H54 (cell line): Measurements from ENCODE around the gene SKI.

ENCODE experiments used
- DNase-seq: peaks from one replicate; pipeline ENCODE4 v3.0.0; 2011; ENCODE audit warnings: low spot score, mixed read lengths; ENCODE audit not compliant: insufficient read length
- FAIRE-seq: peaks from 3 replicates; lab custom pipeline; 2011; peaks lifted over from hg19 to GRCh38; lab: Jason Lieb, UNC
- POLR2A ChIP-seq: IDR thresholded peaks from 2 replicates; pipeline ENCODE4 v1.6.1; 2011; ENCODE audit warnings: low read depth, mild to moderate bottlenecking, low read length

Gene SKI

GRCh38 chr1:2275796-2276536 is 47.8 kb downstream of the SKI start:
- no peak for DNase-seq
- no peak for FAIRE-seq
- TF ChIP-seq POLR2A, result no peak

- TF ChIP-seq POLR2A, result no peak
- no peak for FAIRE-seq
- DNase-seq, result no peak
Measured at GRCh38 chr1:2276803-2277580, 48.9 kb downstream of the SKI start.

- FAIRE-seq (no peak), DNase-seq (no peak)
- TF ChIP-seq POLR2A, result no peak
Measured at GRCh38 chr1:2277741-2278488, 49.8 kb downstream of the SKI start.

GRCh38 chr1:2278591-2279209 is 50.6 kb downstream of the SKI start:
- TF ChIP-seq POLR2A, result no peak
- DNase-seq, result no peak
- no peak for FAIRE-seq

- FAIRE-seq (no peak), DNase-seq (no peak)
- no peak for TF ChIP-seq POLR2A
Measured at GRCh38 chr1:2279210-2279639, 51.1 kb downstream of the SKI start.

GRCh38 chr1:2279817-2280216 is 51.7 kb downstream of the SKI start:
- FAIRE-seq, result no peak
- no peak for DNase-seq
- no peak for TF ChIP-seq POLR2A

- no peak for TF ChIP-seq POLR2A
- no peak for FAIRE-seq
Measured at GRCh38 chr1:2282556-2283270, 54.6 kb downstream of the SKI start.

GRCh38 chr1:2283371-2283990 is 55.4 kb downstream of the SKI start:
- no peak for DNase-seq
- TF ChIP-seq POLR2A, result no peak

More at GRCh38 chr1:2282556-2283270, 54.6 kb downstream of the SKI start:
- no peak for DNase-seq

GRCh38 chr1:2283991-2284895 is 56.1 kb downstream of the SKI start:
- DNase-seq, result no peak
- no peak for FAIRE-seq

More at GRCh38 chr1:2283371-2283990, 55.4 kb downstream of the SKI start:
- FAIRE-seq, result no peak

GRCh38 chr1:2284932-2285331 is 56.8 kb downstream of the SKI start:
- no peak for DNase-seq
- no peak for TF ChIP-seq POLR2A
- no peak for FAIRE-seq

More at GRCh38 chr1:2283991-2284895, 56.1 kb downstream of the SKI start:
- TF ChIP-seq POLR2A, result no peak

- FAIRE-seq (no peak), DNase-seq (no peak)
- TF ChIP-seq POLR2A, result no peak
Measured at GRCh38 chr1:2286923-2287322, 58.8 kb downstream of the SKI start.
